Liver (tissue), 3 donors: ENCODE results near the gene RFPL2.

Experiments used
- EGR1 ChIP-seq, 2 donors: IDR thresholded peaks; 2 replicates each; pipeline ENCODE4 v1.6.1; 2016 to 2018; ENCODE audit warnings: antibody characterized with exemption in 2 of 2, low read depth in 2 of 2
- FOXA2 ChIP-seq: IDR thresholded peaks from 2 replicates; pipeline ENCODE4 v1.6.1; 2016; ENCODE audit warnings: antibody characterized with exemption
- GABPA ChIP-seq, 2 donors: IDR thresholded peaks in 1 of 2; conservative IDR thresholded peaks in 1 of 2; 2 replicates each; pipeline ENCODE4 v1.6.1; 2016; ENCODE audit warnings: antibody characterized with exemption in 2 of 2, mild to moderate bottlenecking in 1 of 2, moderate library complexity in 1 of 2
- JUND ChIP-seq, 2 donors: IDR thresholded peaks; 2 replicates each; pipeline ENCODE4 v1.6.1; 2016; ENCODE audit warnings: antibody characterized with exemption in 2 of 2
- NR2F2 ChIP-seq: IDR thresholded peaks from 2 replicates; pipeline ENCODE4 v1.6.1; 2016; ENCODE audit warnings: antibody characterized with exemption
- RAD21 ChIP-seq, 2 donors: IDR thresholded peaks; 2 replicates each; pipeline ENCODE4 v1.6.1; 2016; ENCODE audit warnings: antibody characterized with exemption in 2 of 2, mild to moderate bottlenecking in 2 of 2
- SP1 ChIP-seq: IDR thresholded peaks from 2 replicates; pipeline ENCODE4 v1.6.1; 2018; ENCODE audit warnings: antibody characterized with exemption, mild to moderate bottlenecking
- TAF1 ChIP-seq: conservative IDR thresholded peaks from 2 replicates; pipeline ENCODE4 v1.6.1; 2016; ENCODE audit warnings: antibody characterized with exemption, mild to moderate bottlenecking
- YY1 ChIP-seq: IDR thresholded peaks from 2 replicates; pipeline ENCODE4 v1.6.1; 2016; ENCODE audit warnings: antibody characterized with exemption, mild to moderate bottlenecking
- TF ChIP-seq, protein P1 (sequence below): fragments of 150-350 bp; IDR thresholded peaks from 2 replicates; pipeline ENCODE4 v1.5.1; 2017; ENCODE audit warnings: improper control_type of control experiment, low read depth, low read length; ENCODE audit not compliant: missing input control
- TF ChIP-seq, protein P2 (sequence below): IDR thresholded peaks from 2 replicates; pipeline ENCODE4 v1.6.1; 2016; ENCODE audit warnings: antibody characterized with exemption
- TF ChIP-seq, protein P3 (sequence below): IDR thresholded peaks from 2 replicates; pipeline ENCODE4 v1.6.1; 2016; ENCODE audit warnings: antibody characterized with exemption
- TF ChIP-seq, protein P4 (sequence below): IDR thresholded peaks from 2 replicates; pipeline ENCODE4 v1.6.1; 2016; ENCODE audit warnings: antibody characterized with exemption
- TF ChIP-seq, protein P5 (sequence below): IDR thresholded peaks from 2 replicates; pipeline ENCODE4 v1.6.1; 2016; ENCODE audit warnings: antibody characterized with exemption, mild to moderate bottlenecking
- donor health status: healthy.
- donor health status: healthy.

DNA sequence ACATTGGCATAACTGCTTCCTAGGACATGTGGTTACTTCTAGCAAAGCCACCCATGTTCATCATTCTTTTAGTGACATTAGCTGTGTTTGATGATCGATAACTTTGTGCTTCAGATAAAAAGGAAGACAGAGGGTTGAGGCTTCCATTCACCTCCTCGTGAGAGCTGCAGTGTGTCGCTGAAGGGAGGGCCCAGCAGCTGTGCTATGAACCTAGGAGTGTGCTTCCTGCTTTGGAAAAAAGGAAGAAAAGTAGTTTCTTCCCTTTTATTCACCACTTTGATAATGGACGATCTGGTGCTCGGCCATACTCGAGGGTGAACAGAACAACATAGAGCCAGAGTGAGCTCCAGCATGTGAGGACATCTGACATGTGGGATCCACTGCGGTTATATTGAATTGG, 6.1 kb upstream of the RFPL2 start:
- no peak for TF ChIP-seq NR2F2
- TF ChIP-seq, protein P1, sequence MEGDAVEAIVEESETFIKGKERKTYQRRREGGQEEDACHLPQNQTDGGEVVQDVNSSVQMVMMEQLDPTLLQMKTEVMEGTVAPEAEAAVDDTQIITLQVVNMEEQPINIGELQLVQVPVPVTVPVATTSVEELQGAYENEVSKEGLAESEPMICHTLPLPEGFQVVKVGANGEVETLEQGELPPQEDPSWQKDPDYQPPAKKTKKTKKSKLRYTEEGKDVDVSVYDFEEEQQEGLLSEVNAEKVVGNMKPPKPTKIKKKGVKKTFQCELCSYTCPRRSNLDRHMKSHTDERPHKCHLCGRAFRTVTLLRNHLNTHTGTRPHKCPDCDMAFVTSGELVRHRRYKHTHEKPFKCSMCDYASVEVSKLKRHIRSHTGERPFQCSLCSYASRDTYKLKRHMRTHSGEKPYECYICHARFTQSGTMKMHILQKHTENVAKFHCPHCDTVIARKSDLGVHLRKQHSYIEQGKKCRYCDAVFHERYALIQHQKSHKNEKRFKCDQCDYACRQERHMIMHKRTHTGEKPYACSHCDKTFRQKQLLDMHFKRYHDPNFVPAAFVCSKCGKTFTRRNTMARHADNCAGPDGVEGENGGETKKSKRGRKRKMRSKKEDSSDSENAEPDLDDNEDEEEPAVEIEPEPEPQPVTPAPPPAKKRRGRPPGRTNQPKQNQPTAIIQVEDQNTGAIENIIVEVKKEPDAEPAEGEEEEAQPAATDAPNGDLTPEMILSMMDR: no peak
- no peak for TF ChIP-seq SP1
- no peak for TF ChIP-seq EGR1 (IDR thresholded peaks at IDR 0.05; ENCODE audit: low read depth in 2 of 2)
- TF ChIP-seq, protein P2, sequence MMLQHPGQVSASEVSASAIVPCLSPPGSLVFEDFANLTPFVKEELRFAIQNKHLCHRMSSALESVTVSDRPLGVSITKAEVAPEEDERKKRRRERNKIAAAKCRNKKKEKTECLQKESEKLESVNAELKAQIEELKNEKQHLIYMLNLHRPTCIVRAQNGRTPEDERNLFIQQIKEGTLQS: no peak
- no peak for TF ChIP-seq JUND (IDR thresholded peaks at IDR 0.05)
- no peak for TF ChIP-seq GABPA (IDR thresholded peaks at IDR 0.05 in 1 of 2, conservative IDR thresholded peaks at IDR 0.05 in 1 of 2)
- TF ChIP-seq, protein P3, sequence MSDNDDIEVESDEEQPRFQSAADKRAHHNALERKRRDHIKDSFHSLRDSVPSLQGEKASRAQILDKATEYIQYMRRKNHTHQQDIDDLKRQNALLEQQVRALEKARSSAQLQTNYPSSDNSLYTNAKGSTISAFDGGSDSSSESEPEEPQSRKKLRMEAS: no peak
- TF ChIP-seq RAD21 (IDR thresholded peaks at IDR 0.05): no peak
- TF ChIP-seq, protein P4, sequence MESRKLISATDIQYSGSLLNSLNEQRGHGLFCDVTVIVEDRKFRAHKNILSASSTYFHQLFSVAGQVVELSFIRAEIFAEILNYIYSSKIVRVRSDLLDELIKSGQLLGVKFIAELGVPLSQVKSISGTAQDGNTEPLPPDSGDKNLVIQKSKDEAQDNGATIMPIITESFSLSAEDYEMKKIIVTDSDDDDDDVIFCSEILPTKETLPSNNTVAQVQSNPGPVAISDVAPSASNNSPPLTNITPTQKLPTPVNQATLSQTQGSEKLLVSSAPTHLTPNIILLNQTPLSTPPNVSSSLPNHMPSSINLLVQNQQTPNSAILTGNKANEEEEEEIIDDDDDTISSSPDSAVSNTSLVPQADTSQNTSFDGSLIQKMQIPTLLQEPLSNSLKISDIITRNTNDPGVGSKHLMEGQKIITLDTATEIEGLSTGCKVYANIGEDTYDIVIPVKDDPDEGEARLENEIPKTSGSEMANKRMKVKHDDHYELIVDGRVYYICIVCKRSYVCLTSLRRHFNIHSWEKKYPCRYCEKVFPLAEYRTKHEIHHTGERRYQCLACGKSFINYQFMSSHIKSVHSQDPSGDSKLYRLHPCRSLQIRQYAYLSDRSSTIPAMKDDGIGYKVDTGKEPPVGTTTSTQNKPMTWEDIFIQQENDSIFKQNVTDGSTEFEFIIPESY: no peak
- TF ChIP-seq TAF1: no peak
- TF ChIP-seq, protein P5, sequence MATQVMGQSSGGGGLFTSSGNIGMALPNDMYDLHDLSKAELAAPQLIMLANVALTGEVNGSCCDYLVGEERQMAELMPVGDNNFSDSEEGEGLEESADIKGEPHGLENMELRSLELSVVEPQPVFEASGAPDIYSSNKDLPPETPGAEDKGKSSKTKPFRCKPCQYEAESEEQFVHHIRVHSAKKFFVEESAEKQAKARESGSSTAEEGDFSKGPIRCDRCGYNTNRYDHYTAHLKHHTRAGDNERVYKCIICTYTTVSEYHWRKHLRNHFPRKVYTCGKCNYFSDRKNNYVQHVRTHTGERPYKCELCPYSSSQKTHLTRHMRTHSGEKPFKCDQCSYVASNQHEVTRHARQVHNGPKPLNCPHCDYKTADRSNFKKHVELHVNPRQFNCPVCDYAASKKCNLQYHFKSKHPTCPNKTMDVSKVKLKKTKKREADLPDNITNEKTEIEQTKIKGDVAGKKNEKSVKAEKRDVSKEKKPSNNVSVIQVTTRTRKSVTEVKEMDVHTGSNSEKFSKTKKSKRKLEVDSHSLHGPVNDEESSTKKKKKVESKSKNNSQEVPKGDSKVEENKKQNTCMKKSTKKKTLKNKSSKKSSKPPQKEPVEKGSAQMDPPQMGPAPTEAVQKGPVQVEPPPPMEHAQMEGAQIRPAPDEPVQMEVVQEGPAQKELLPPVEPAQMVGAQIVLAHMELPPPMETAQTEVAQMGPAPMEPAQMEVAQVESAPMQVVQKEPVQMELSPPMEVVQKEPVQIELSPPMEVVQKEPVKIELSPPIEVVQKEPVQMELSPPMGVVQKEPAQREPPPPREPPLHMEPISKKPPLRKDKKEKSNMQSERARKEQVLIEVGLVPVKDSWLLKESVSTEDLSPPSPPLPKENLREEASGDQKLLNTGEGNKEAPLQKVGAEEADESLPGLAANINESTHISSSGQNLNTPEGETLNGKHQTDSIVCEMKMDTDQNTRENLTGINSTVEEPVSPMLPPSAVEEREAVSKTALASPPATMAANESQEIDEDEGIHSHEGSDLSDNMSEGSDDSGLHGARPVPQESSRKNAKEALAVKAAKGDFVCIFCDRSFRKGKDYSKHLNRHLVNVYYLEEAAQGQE: no peak
- no peak for TF ChIP-seq YY1
- TF ChIP-seq FOXA2: no peak
